ENCODE results near the gene CNTN5.
"Not testable (repeated sequence)": the region's sequence is repeated elsewhere in the genome, so short reads cannot be mapped to it uniquely, and the experiment has no call there.

Gene CNTN5

DNA sequence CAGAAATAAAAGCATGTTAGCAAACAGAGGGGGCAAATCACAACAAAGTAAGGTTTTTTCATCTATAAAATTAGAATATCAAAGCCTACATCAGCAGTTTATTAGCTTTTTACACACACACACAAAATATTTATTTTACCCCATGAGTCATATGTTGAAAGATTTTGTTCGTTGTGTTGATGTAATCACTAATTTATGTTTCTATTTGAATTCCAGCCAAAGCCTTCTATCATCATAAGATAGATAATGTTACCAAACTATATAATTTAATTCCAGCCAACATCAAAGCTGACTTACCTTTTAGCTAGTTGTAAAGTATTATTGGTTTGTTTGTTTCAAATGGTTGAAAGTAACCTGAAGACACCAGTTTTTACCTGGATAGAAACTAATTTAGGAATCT lies 1208.3 kb downstream of the CNTN5 start:
- TF ChIP-seq, protein P1, sequence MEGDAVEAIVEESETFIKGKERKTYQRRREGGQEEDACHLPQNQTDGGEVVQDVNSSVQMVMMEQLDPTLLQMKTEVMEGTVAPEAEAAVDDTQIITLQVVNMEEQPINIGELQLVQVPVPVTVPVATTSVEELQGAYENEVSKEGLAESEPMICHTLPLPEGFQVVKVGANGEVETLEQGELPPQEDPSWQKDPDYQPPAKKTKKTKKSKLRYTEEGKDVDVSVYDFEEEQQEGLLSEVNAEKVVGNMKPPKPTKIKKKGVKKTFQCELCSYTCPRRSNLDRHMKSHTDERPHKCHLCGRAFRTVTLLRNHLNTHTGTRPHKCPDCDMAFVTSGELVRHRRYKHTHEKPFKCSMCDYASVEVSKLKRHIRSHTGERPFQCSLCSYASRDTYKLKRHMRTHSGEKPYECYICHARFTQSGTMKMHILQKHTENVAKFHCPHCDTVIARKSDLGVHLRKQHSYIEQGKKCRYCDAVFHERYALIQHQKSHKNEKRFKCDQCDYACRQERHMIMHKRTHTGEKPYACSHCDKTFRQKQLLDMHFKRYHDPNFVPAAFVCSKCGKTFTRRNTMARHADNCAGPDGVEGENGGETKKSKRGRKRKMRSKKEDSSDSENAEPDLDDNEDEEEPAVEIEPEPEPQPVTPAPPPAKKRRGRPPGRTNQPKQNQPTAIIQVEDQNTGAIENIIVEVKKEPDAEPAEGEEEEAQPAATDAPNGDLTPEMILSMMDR (IDR thresholded peaks at IDR 0.05; ENCODE audit: low read depth, low read length, missing control alignments), result no peak
- no peak overlapping the region for H3K4me3 ChIP-seq (ENCODE audit: low read depth, low read length)
- in situ Hi-C loops (cut with HindIII; ENCODE audit: low pct_ligation_motif_present, low sequenced_read_pairs), result no loop called here

DNA sequence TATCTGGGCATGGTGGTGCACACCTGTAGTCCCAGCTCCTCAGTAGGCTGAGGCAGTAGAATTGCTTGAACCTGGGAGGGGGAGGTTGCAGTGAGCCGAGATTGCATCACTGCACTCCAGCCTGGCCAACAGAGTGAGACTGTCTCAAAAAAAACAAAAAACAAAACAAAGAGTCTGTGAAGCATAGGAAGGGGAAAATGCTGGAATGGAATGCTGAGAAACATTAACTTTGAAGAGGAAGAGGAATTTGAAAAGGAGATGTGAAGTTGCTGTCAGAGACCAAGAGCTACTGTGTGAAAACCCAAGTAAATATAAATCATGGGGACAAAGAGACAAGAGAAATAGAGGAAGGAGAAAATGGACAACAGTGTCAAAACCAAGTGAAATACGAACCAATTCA lies 1211.3 kb downstream of the CNTN5 start:
- Histone ChIP-seq H3K36me3 (replicated peaks) (no peaks in the 10 kb centered on the region), H3K27ac (no peak overlapping the region), H3K27me3 (replicated peaks) (no peaks in the 10 kb centered on the region), H3K4me3 (ENCODE audit: low read depth, low read length) (no peak overlapping the region)
- TF ChIP-seq, protein P1 (IDR thresholded peaks at IDR 0.05; ENCODE audit: low read depth, low read length, missing control alignments), result no peak
- in situ Hi-C loops (cut with HindIII; ENCODE audit: low pct_ligation_motif_present, low sequenced_read_pairs), result no loop called here
- DNase-seq, result no peak

More for the DNA sequence above, 1208.3 kb downstream of the CNTN5 start:
- no peaks in the 10 kb centered on the region for H3K36me3 ChIP-seq (replicated peaks)
- H3K27ac ChIP-seq, result no peak overlapping the region
- no peaks in the 10 kb centered on the region for H3K27me3 ChIP-seq (replicated peaks)
- no peak for DNase-seq

DNA sequence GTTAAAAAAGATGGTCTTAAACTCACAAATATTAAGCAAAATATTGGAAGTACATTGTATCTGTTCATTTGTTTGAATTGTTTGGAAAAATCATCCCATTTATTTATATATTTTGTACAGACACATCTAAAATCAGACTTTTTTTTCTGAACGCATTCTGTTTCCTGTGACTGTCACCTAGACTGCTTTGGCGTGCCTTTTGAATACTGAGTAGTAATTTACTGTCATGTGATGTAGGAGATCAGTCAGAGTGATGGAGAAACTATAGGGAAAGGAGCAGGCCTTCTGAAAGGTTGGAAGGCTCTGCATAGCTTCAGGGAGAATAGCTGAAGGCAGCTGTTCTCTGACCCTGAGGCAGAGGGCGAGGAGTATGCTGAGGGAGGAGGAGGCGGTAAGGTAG lies 1214.3 kb downstream of the CNTN5 start:
- Histone ChIP-seq H3K36me3 (replicated peaks) (no peaks in the 10 kb centered on the region), H3K27ac (no peak overlapping the region), H3K27me3 (replicated peaks) (no peaks in the 10 kb centered on the region), H3K4me3 (ENCODE audit: low read depth, low read length) (no peak overlapping the region)
- DNase-seq, result no peak
- TF ChIP-seq, protein P1 (IDR thresholded peaks at IDR 0.05; ENCODE audit: low read depth, low read length, missing control alignments), result no peak
- in situ Hi-C loops (cut with HindIII; ENCODE audit: low pct_ligation_motif_present, low sequenced_read_pairs), result no loop called here

DNA sequence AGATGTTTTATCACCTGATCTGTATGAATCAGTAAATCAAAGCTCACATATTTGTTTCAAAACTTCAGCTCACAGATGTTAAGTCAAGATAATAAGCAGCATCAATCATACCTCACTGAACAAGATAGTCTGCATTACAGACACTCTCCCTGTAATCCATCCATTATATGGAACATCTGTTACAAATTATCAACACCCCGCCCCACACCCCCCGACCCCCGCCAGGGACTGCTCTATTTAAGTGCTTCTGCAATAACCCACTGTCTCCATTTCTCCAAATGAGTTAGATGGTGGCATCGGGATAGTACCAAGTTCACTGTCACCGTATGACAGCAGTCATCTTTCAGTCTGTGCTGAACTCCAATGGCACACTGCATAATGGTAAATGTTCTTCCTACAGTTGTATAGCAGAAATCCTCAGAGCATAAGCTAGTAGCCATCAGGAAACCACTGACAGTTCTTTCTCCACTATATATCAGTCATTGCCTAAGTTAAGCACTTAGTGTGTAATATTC lies 1219.3 kb downstream of the CNTN5 start:
- in situ Hi-C loops (cut with HindIII; ENCODE audit: low pct_ligation_motif_present, low sequenced_read_pairs), result no loop called here
- no peak overlapping the region for H3K4me3 ChIP-seq (ENCODE audit: low read depth, low read length)
- TF ChIP-seq, protein P1 (IDR thresholded peaks at IDR 0.05; ENCODE audit: low read depth, low read length, missing control alignments), result no peak
- DNase-seq, result no peak
- H3K36me3 ChIP-seq (replicated peaks), result no peaks in the 10 kb centered on the region
- H3K27me3 ChIP-seq (replicated peaks), result no peaks in the 10 kb centered on the region
- H3K27ac ChIP-seq, result no peak overlapping the region

DNA sequence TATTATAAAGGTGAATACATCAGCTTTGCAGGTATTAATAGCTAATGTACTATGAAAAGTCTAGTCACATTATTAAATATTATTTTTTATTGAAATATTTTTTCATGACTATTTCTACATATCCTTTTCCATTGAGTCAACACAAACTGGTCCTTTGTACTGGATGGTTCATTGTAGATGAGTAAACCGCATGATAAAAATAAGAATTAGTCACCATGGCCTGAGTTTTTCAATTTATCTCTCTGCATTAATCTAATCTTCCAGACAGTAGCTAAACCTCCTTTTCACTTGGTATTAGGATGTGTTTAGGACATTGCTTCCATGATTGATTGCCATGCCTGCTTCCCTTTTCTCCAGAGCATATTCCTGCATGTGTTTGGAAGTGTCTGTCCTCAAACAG lies 1227.0 kb downstream of the CNTN5 start:
- in situ Hi-C loops (cut with HindIII; ENCODE audit: low pct_ligation_motif_present, low sequenced_read_pairs), result no loop called here
- H3K4me3 ChIP-seq (ENCODE audit: low read depth, low read length), result no peak overlapping the region
- TF ChIP-seq, protein P1 (IDR thresholded peaks at IDR 0.05; ENCODE audit: low read depth, low read length, missing control alignments), result no peak
- no peaks in the 10 kb centered on the region for H3K27me3 ChIP-seq (replicated peaks)
- H3K27ac ChIP-seq, result no peak overlapping the region
- H3K36me3 ChIP-seq (replicated peaks), result no peaks in the 10 kb centered on the region
- no peak for DNase-seq

DNA sequence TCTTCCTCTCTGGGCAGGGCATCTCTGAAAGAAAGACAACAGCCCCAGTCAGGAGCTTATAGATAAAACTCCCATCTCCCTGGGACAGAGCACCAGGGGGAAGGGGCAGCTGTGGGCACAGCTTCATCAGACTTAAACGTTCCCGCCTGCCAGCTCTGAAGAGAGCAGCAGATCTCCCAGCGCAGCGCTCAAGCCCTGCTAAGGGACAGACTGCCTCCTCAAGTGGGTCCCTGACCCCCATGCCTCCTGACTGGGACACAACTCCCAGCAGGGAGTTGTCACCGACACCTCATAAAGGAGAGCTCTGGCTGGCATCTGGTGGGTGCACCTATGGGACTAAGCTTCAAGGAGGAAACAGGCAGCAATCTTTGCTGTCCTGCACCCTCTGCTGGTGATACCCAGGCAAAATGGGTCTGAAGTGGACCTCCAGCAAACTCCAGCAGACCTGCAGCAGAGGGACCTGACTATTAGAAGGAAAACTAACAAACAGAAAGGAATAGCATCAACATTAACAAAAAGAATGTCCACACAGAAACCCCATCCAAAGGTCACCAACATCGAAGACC lies 1236.6 kb downstream of the CNTN5 start:
- DNase-seq; in situ Hi-C loops (cut with HindIII; ENCODE audit: low pct_ligation_motif_present, low sequenced_read_pairs); H3K27me3 ChIP-seq (replicated peaks); H3K4me3 ChIP-seq (ENCODE audit: low read depth, low read length); H3K27ac ChIP-seq; H3K36me3 ChIP-seq (replicated peaks): not testable (repeated sequence)
